K562 (cell line): ENCODE results near the gene TANGO6. TPM values are rescaled to one million over a fixed set of nuclear protein-coding genes. Genes with fewer than 3 reads are reported as not detected.

ENCODE experiments used
- CTBP1 ChIP-seq: fragments of 450-650 bp; IDR thresholded peaks from 2 replicates; pipeline ENCODE4 v1.6.1; 2016; ENCODE audit warnings: borderline replicate concordance
- DEAF1 ChIP-seq: fragments of 450-650 bp; formaldehyde crosslinking; IDR thresholded peaks from 2 replicates; pipeline ENCODE4 v1.4.0; 2020; ENCODE audit warnings: mild to moderate bottlenecking, moderate library complexity
- E2F3 ChIP-seq: fragments of 250-450 bp; sonication (Bioruptor Pico); IDR thresholded peaks from 2 replicates; pipeline ENCODE4 v1.4.0; 2020; ENCODE audit warnings: mild to moderate bottlenecking
- GABPB1 ChIP-seq: sonication (generic); formaldehyde crosslinking; IDR thresholded peaks from 2 replicates; pipeline ENCODE4 v1.8.0; 2022; ENCODE audit warnings: mild to moderate bottlenecking, missing genetic modification reagents
- ILK ChIP-seq: fragments of 450-650 bp; IDR thresholded peaks from 2 replicates; pipeline ENCODE4 v1.6.1; 2016; ENCODE audit warnings: missing genetic modification characterization, low read depth, mild to moderate bottlenecking, missing compliant biosample characterization, moderate library complexity, borderline replicate concordance
- KLF13 ChIP-seq: fragments of 450-650 bp; IDR thresholded peaks from 2 replicates; pipeline ENCODE4 v1.6.1; 2016; ENCODE audit warnings: missing genetic modification characterization, low read depth, mild to moderate bottlenecking, missing compliant biosample characterization, moderate library complexity, borderline replicate concordance
- MEIS2 ChIP-seq: fragments of 450-650 bp; IDR thresholded peaks from 2 replicates; pipeline ENCODE4 v1.6.1; 2014; ENCODE audit warnings: mild to moderate bottlenecking; ENCODE audit not compliant: partially characterized antibody
- SOX6 ChIP-seq: fragments of 450-650 bp; IDR thresholded peaks from 2 replicates; pipeline ENCODE4 v1.6.1; 2014; ENCODE audit warnings: mild to moderate bottlenecking
- TRIM24 ChIP-seq, 2 experiments: fragments of 450-650 bp; IDR thresholded peaks; 2 replicates each; pipeline ENCODE4 v1.6.1; 2016
- XRCC5 ChIP-seq: fragments of 200-400 bp; formaldehyde crosslinking; IDR thresholded peaks from 2 replicates; pipeline ENCODE4 v1.6.1; 2017; ENCODE audit warnings: low read depth, mild to moderate bottlenecking, low read length
- ZNF644 ChIP-seq: fragments of 200-800 bp; sonication (Bioruptor generic); IDR thresholded peaks from 2 replicates; pipeline ENCODE4 v1.6.1; 2016; ENCODE audit warnings: low read depth, missing genetic modification characterization, missing compliant biosample characterization
- polyA plus RNA-seq, 8 experiments: library from polyadenylated mRNA; depleted of rRNA in 4 of 8; stranded (reverse) in 5 of 8; unstranded in 3 of 8; fragments of >200 nt; fragmentation: Nextera tagmentation in 2 of 8; fragmentation: Illumina TruSeq in 1 of 8; extraction: Ambion mirVana in 2 of 8; extraction: Trizol in 1 of 8; gene quantifications; 2 replicates each; pipeline versions ENCODE4 v1.2.1 to v1.2.3, GENCODE V29; 2011 to 2014; ENCODE audit warnings: inconsistent platforms in 1 of 8, missing spikeins in 1 of 8
- total RNA-seq, 7 experiments: library from RNA; depleted of rRNA in 6 of 7; stranded (reverse); fragments of >200 nt in 6 of 7; fragmentation: Illumina TruSeq in 2 of 7; extraction: Trizol in 2 of 7; gene quantifications; 2 replicates each; pipeline versions ENCODE4 v1.2.1 to v1.2.3, GENCODE V29; 2011 to 2021; ENCODE audit warnings: low replicate concordance in 1 of 7
- TF ChIP-seq, protein P1 (sequence below): fragments of 250-450 bp; sonication (Bioruptor Pico); IDR thresholded peaks from 2 replicates; pipeline ENCODE4 v1.8.0; 2021; ENCODE audit warnings: moderate library complexity, mild to moderate bottlenecking, inconsistent platforms
- TF ChIP-seq, protein P2 (sequence below): IDR thresholded peaks from 3 replicates; pipeline ENCODE4 v1.6.1; 2011; ENCODE audit warnings: borderline replicate concordance, mild to moderate bottlenecking, moderate library complexity; ENCODE audit not compliant: insufficient read length; ENCODE audit errors: extremely low read depth
- TF ChIP-seq, protein P3 (sequence below): fragments of 450-650 bp; IDR thresholded peaks from 2 replicates; pipeline ENCODE4 v1.6.1; 2016; ENCODE audit warnings: low read depth

The TANGO6 gene
- total and polyA plus RNA-seq, 9 of the 15 experiments (the other 6 are each of a cell fraction or from before 2014, with no cell fraction given), result 1.6 to 15.2 (median 9.6) TPM

DNA sequence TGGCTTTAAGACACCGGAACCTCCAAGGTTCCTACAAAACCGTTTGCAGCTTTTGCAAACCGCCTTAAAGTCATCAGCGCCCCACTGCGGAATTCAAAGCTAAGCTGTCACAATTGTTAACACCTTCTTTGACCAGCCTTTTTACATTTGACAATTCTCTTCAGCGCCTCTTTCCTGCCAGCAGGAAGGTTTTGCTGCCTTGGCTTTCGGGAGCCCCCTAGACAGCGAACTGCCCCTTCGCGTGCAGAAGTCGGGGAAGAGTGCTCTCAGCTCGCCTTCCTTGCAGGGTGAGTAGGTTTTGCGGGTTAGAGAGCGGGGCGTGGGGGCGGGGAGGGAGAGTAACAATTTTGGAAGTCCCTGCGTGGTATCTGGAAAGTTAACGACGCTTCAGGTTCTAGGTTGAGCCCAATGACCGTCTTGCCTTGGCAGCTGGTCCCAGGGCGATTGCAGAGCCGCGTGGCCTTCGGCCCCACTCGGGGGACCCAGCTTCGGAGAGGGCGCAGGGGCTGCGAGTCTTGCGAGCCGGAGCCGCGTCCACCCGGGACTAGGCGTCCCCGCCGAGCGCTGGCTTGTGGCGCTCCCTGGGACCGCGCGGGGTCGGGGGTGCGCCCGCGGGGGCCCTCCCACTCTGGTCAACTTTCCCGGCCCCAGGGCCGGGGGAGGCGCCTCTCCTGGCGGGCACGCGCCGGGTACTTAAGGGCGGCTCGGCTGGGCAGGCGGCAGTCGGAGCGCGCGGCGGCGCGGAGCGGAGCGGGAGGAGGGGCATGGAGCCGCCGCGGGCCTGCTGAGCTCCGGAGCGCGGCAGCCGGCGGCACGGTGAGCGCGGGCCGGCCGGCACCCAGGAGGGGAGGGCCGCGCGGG is 262.4 kb downstream of the TANGO6 start, which contains the start of gene HAS3 (continued):
- TF ChIP-seq DEAF1 (CRISPR knock-in tag), result 0 out of 2 replicates have a peak, but pooled peaks have one; percentile 42
- TF ChIP-seq ZNF644 (tag), result no peak
- no peak for TF ChIP-seq ILK (tag)
- no peak for TF ChIP-seq TRIM24 (IDR thresholded peaks at IDR 0.05)
- TF ChIP-seq MEIS2, result peak; percentile 54
- no peak for TF ChIP-seq E2F3 (CRISPR knock-in tag)
- TF ChIP-seq, protein P1, sequence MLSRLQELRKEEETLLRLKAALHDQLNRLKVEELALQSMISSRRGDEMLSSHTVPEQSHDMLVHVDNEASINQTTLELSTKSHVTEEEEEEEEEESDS (CRISPR knock-in tag), result no peak
- TF ChIP-seq, protein P2, sequence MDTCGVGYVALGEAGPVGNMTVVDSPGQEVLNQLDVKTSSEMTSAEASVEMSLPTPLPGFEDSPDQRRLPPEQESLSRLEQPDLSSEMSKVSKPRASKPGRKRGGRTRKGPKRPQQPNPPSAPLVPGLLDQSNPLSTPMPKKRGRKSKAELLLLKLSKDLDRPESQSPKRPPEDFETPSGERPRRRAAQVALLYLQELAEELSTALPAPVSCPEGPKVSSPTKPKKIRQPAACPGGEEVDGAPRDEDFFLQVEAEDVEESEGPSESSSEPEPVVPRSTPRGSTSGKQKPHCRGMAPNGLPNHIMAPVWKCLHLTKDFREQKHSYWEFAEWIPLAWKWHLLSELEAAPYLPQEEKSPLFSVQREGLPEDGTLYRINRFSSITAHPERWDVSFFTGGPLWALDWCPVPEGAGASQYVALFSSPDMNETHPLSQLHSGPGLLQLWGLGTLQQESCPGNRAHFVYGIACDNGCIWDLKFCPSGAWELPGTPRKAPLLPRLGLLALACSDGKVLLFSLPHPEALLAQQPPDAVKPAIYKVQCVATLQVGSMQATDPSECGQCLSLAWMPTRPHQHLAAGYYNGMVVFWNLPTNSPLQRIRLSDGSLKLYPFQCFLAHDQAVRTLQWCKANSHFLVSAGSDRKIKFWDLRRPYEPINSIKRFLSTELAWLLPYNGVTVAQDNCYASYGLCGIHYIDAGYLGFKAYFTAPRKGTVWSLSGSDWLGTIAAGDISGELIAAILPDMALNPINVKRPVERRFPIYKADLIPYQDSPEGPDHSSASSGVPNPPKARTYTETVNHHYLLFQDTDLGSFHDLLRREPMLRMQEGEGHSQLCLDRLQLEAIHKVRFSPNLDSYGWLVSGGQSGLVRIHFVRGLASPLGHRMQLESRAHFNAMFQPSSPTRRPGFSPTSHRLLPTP, result no peak
- TF ChIP-seq, protein P3, sequence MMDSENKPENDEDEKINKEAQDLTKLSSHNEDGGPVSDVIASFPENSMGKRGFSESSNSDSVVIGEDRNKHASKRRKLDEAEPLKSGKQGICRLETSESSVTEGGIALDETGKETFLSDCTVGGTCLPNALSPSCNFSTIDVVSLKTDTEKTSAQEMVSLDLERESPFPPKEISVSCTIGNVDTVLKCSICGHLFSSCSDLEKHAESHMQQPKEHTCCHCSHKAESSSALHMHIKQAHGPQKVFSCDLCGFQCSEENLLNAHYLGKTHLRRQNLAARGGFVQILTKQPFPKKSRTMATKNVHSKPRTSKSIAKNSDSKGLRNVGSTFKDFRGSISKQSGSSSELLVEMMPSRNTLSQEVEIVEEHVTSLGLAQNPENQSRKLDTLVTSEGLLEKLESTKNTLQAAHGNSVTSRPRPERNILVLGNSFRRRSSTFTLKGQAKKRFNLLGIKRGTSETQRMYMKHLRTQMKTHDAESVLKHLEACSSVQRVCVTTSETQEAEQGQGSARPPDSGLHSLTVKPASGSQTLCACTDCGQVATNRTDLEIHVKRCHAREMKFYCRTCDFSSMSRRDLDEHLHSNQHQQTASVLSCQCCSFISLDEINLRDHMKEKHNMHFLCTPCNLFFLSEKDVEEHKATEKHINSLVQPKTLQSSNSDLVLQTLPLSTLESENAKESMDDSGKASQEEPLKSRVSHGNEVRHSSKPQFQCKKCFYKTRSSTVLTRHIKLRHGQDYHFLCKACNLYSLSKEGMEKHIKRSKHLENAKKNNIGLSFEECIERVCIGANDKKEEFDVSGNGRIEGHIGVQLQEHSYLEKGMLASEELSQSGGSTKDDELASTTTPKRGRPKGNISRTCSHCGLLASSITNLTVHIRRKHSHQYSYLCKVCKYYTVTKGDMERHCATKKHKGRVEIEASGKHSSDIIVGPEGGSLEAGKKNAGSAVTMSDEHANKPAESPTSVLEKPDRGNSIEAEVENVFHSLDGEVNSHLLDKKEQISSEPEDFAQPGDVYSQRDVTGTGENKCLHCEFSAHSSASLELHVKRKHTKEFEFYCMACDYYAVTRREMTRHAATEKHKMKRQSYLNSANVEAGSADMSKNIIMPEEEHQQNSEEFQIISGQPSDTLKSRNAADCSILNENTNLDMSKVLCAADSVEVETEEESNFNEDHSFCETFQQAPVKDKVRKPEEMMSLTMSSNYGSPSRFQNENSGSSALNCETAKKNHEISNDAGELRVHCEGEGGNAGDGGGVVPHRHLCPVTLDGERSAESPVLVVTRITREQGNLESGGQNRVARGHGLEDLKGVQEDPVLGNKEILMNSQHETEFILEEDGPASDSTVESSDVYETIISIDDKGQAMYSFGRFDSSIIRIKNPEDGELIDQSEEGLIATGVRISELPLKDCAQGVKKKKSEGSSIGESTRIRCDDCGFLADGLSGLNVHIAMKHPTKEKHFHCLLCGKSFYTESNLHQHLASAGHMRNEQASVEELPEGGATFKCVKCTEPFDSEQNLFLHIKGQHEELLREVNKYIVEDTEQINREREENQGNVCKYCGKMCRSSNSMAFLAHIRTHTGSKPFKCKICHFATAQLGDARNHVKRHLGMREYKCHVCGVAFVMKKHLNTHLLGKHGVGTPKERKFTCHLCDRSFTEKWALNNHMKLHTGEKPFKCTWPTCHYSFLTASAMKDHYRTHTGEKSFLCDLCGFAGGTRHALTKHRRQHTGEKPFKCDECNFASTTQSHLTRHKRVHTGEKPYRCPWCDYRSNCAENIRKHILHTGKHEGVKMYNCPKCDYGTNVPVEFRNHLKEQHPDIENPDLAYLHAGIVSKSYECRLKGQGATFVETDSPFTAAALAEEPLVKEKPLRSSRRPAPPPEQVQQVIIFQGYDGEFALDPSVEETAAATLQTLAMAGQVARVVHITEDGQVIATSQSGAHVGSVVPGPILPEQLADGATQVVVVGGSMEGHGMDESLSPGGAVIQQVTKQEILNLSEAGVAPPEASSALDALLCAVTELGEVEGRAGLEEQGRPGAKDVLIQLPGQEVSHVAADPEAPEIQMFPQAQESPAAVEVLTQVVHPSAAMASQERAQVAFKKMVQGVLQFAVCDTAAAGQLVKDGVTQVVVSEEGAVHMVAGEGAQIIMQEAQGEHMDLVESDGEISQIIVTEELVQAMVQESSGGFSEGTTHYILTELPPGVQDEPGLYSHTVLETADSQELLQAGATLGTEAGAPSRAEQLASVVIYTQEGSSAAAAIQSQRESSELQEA, result no peak
- no peak for TF ChIP-seq KLF13 (tag)
- peak; percentile 64 for TF ChIP-seq CTBP1
- no peak for TF ChIP-seq GABPB1 (CRISPR knock-in tag)
- no peak for TF ChIP-seq XRCC5
- peak; percentile 28; the same call in 1 of the 2 replicates for TF ChIP-seq SOX6
